ENCODE measurements around the gene CCDC177. TPM values are rescaled to one million over a fixed set of nuclear protein-coding genes. Genes with fewer than 3 reads are reported as not detected.

CCDC177 gene
- total and polyA plus RNA-seq, 9 of the 15 experiments (the other 6 are each of a cell fraction or from before 2014, with no cell fraction given) = not detected

DNA sequence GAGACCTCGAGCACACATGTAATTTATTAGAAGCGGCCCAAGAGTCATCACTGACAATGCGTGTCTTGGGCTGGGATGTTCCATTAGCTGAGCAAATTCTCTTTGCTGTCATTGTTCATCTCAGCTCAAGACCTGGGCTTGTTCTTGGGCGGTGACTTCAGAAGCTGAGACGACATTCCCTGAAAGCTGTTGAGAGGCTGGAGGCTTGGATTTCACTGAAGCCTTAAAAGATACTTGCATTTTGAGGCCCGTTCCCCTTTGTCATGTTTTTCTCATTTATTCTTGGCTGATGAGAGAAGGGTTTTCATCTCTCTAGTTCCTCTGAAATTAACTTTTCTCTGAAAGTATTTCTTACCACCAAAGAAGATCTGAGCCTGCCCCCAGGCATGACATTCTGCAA is 20.2 kb upstream of the CCDC177 start:
- WGBS (ENCODE audit: insufficient coverage, low coverage, missing lambda C conversion rate) = 75% methylated on average over 6 of the region's 6 CpGs
- H3K27ac ChIP-seq (ENCODE audit: extremely low read depth, low read depth, low read length) = no peak overlapping the region
- H3K4me1 ChIP-seq (replicated peaks in 1 of 2; ENCODE audit: control insufficient read depth in 2 of 2, insufficient read depth in 2 of 2, low read length in 2 of 2) = peaks cover 0 to 2% of the 10 kb centered on the region in 2 experiments; a peak in 2 of 5 replicates
- H3K4me3 ChIP-seq = no peak overlapping the region
- DNase-seq (ENCODE audit: extremely low read depth in 1 of 4, low spot score in 3 of 4) = no peak
- no peaks in the 10 kb centered on the region for H3K36me3 ChIP-seq (ENCODE audit: control insufficient read depth, insufficient read depth, low read length)
- in situ Hi-C loops (cut with MboI) (no loop called here), intact Hi-C loops (cut with micrococcal nuclease) (no loop called here)
- no peak overlapping the region for H3K4me2 ChIP-seq (ENCODE audit: insufficient read depth, low read length)
- CTCF ChIA-PET (ENCODE audit: low intra/inter-chr PET ratio) = no interaction called here
- H3K79me2 ChIP-seq (ENCODE audit: control insufficient read depth, insufficient read depth, low read length) = no peaks in the 10 kb centered on the region
- ATAC-seq = no peak
- no peaks in the 10 kb centered on the region for H3K9me3 ChIP-seq (replicated peaks; ENCODE audit: control insufficient read depth, insufficient read depth, low read depth, low read length)
- H2AFZ ChIP-seq (ENCODE audit: low read depth, low read length) = no peak overlapping the region
- no peak for FAIRE-seq
- no peaks in the 10 kb centered on the region for H3K27me3 ChIP-seq (ENCODE audit: control insufficient read depth in 2 of 2, insufficient read depth in 2 of 2, low read length in 2 of 2)
- POLR2A ChIA-PET = no interaction called here
- no TSS peak for BruUV-seq (replicated peaks)
- no peaks in the 10 kb centered on the region for H4K20me1 ChIP-seq (replicated peaks; ENCODE audit: control insufficient read depth, insufficient read depth, low read length)
- H3K9me1 ChIP-seq (ENCODE audit: control insufficient read depth, insufficient read depth, low read length) = no peaks in the 10 kb centered on the region
- H3K9ac ChIP-seq (ENCODE audit: insufficient read depth in 1 of 2, low read depth in 2 of 2, low read length in 2 of 2) = no peak overlapping the region
- TF ChIP-seq, protein P1, sequence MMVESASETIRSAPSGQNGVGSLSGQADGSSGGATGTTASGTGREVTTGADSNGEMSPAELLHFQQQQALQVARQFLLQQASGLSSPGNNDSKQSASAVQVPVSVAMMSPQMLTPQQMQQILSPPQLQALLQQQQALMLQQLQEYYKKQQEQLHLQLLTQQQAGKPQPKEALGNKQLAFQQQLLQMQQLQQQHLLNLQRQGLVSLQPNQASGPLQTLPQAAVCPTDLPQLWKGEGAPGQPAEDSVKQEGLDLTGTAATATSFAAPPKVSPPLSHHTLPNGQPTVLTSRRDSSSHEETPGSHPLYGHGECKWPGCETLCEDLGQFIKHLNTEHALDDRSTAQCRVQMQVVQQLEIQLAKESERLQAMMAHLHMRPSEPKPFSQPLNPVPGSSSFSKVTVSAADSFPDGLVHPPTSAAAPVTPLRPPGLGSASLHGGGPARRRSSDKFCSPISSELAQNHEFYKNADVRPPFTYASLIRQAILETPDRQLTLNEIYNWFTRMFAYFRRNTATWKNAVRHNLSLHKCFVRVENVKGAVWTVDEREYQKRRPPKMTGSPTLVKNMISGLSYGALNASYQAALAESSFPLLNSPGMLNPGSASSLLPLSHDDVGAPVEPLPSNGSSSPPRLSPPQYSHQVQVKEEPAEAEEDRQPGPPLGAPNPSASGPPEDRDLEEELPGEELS (CRISPR knock-in tag; IDR thresholded peaks at IDR 0.05; ENCODE audit: borderline replicate concordance) = no peak
- no peak for TF ChIP-seq HNRNPUL1 (IDR thresholded peaks at IDR 0.05; ENCODE audit: low read length)
- TF ChIP-seq, protein P2, sequence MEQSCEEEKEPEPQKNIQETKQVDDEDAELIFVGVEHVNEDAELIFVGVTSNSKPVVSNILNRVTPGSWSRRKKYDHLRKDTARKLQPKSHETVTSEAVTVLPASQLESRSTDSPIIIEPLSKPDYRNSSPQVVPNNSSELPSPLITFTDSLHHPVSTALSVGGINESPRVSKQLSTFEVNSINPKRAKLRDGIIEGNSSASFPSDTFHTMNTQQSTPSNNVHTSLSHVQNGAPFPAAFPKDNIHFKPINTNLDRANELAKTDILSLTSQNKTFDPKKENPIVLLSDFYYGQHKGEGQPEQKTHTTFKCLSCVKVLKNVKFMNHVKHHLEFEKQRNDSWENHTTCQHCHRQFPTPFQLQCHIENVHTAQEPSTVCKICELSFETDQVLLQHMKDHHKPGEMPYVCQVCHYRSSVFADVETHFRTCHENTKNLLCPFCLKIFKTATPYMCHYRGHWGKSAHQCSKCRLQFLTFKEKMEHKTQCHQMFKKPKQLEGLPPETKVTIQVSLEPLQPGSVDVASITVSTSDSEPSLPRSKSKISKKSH (CRISPR knock-in tag; IDR thresholded peaks at IDR 0.05) = no peak
- TF ChIP-seq, protein P3, sequence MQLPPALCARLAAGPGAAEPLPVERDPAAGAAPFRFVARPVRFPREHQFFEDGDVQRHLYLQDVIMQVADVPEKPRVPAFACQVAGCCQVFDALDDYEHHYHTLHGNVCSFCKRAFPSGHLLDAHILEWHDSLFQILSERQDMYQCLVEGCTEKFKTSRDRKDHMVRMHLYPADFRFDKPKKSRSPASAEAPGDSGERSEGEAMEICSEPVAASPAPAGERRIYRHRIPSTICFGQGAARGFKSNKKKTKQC (CRISPR knock-in tag; IDR thresholded peaks at IDR 0.05) = no peak
- TF ChIP-seq BRD9 (IDR thresholded peaks at IDR 0.05; ENCODE audit: low read depth, partially characterized antibody) = no peak
- no peak for TF ChIP-seq ZNF644 (tag; IDR thresholded peaks at IDR 0.05; ENCODE audit: low read depth)
- no peak for TF ChIP-seq HMGN3 (IDR thresholded peaks at IDR 0.05; ENCODE audit: borderline replicate concordance, extremely low read depth, insufficient read length, low read depth, low read length)
- no peak for TF ChIP-seq TFAM (CRISPR knock-in tag; conservative IDR thresholded peaks at IDR 0.05)
- TF ChIP-seq BRCA1 (IDR thresholded peaks at IDR 0.05) = no peak
- no peak for TF ChIP-seq BRCA1 (CRISPR knock-in tag; IDR thresholded peaks at IDR 0.05)
- TF ChIP-seq SNRNP70 (optimal IDR thresholded peaks at IDR 0.05; ENCODE audit: low read depth, low read length) = no peak
- no peak for TF ChIP-seq NUFIP1 (IDR thresholded peaks at IDR 0.05; ENCODE audit: partially characterized antibody)
- no peak for TF ChIP-seq ZNF184 (CRISPR knock-in tag; IDR thresholded peaks at IDR 0.05)
- TF ChIP-seq NCOA6 (IDR thresholded peaks at IDR 0.05) = no peak
- TF ChIP-seq, protein P4, sequence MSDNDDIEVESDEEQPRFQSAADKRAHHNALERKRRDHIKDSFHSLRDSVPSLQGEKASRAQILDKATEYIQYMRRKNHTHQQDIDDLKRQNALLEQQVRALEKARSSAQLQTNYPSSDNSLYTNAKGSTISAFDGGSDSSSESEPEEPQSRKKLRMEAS (CRISPR knock-in tag; IDR thresholded peaks at IDR 0.05) = no peak
- no peak for TF ChIP-seq SP1 (CRISPR knock-in tag; IDR thresholded peaks at IDR 0.05)
- TF ChIP-seq, protein P5, sequence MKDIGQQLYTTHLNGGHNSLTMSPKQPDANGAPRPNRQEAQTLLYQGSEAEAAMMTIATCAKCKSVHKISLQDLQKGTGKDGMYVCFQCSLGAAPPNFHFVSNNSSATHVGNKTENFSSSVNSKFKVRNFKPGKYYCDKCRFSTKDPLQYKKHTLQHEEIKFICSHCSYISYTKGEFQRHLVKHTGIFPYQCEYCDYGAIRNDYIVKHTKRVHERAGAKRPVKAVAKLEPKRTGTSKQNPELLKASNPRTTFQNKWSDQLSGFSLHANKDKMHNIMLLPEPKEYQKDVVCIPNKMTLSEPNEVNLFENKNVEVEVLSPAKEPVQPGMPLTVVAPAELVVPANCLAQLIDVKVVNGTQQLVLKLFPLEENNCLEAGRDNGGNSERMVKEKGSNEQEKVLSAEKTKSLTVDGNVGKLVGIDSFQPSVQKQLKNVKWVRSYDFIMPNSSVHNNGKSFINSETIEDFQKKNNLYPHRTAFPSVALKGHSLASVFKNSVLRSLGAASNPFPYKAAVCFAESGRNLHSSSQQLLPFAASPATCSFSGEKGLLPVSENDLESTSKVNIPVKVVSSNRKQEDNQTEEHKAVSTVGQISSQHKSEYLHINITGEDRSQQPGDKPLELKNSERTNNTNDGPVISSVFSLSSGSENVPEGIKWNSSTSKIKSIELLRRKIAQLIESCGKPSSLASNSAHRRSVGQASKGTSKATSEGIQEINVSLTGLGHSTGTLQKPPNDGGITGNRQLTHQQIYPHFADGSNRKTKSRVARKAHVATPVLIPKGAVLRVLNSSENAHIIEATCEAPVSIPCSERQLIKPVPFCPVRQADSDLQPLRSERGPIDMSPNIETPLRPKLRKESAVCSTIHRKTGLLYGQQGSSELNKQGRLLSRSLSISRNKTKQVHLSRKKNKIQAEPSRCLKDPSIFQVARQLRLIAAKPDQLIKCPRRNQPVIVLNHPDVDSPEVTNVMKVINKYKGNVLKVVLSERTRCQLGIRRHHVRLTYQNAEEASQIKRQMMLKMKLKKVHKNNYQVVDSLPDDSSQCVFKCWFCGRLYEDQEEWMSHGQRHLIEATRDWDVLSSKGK (CRISPR knock-in tag; IDR thresholded peaks at IDR 0.05) = no peak
